Testis (tissue), 2 donors: ENCODE results near the gene SELENOH.

Experiments used
- CTCF ChIP-seq, 3 experiments: fragments of 450-650 bp in 2 of 3; fragments of 200-600 bp in 1 of 3; sonication (generic) in 1 of 3; IDR thresholded peaks; one replicate each; pipeline ENCODE4 v1.5.1; 2016 to 2019; ENCODE audit warnings: antibody characterized with exemption in 3 of 3, mild to moderate bottlenecking in 2 of 3, moderate library complexity in 1 of 3
- POLR2A ChIP-seq: fragments of 450-650 bp; IDR thresholded peaks from one replicate; pipeline ENCODE4 v1.6.1; 2017; ENCODE audit warnings: antibody characterized with exemption, mild to moderate bottlenecking, moderate library complexity

- TF ChIP-seq CTCF (IDR thresholded peaks at IDR 0.05): no peak
- no peak for TF ChIP-seq POLR2A
Observed at GRCh38 chr11:57776031-57776521, 34.8 kb downstream of the SELENOH start.
